Measurements from ENCODE around the gene ZNF57.
"Not testable (repeated sequence)": the region's sequence is repeated elsewhere in the genome, so short reads cannot be mapped to it uniquely, and the experiment has no call there.

The ZNF57 gene

GRCh38 chr19:2926341-2927031, 25.8 kb downstream of the ZNF57 start:
- peaks cover 0 to 5% of the 10 kb centered on the region in 2 donors for H3K36me3 ChIP-seq (ENCODE audit: control insufficient read depth in 1 of 2, insufficient read depth in 2 of 2, low read length in 2 of 2)
- no peaks in the 10 kb centered on the region for H3K4me1 ChIP-seq (ENCODE audit: control insufficient read depth in 1 of 2, insufficient read depth in 2 of 2, low read length in 2 of 2)
- no peak overlapping the region for H3K9ac ChIP-seq (ENCODE audit: low read depth in 1 of 2, low read length in 2 of 2)
- peaks cover 5 to 6% of the 10 kb centered on the region in 2 donors for H3K9me3 ChIP-seq (ENCODE audit: control insufficient read depth in 1 of 2, low read length in 2 of 2)
- H3K27ac ChIP-seq (ENCODE audit: low read depth, low read length): no peak overlapping the region
- no peak overlapping the region for H3K4me3 ChIP-seq (ENCODE audit: low read depth in 1 of 2, low read length in 2 of 2)
- H3K27me3 ChIP-seq (ENCODE audit: control insufficient read depth in 1 of 2, insufficient read depth in 2 of 2, low read length in 2 of 2): no peaks in the 10 kb centered on the region

- no peaks in the 10 kb centered on the region for H3K4me1 ChIP-seq (ENCODE audit: control insufficient read depth in 1 of 2, insufficient read depth in 2 of 2, low read length in 2 of 2)
- no peaks in the 10 kb centered on the region for H3K27me3 ChIP-seq (ENCODE audit: control insufficient read depth in 1 of 2, insufficient read depth in 2 of 2, low read length in 2 of 2)
- no peak overlapping the region for H3K4me3 ChIP-seq (ENCODE audit: low read depth in 1 of 2, low read length in 2 of 2)
- no peak overlapping the region for H3K27ac ChIP-seq (ENCODE audit: low read depth, low read length)
- no peak overlapping the region for H3K9ac ChIP-seq (ENCODE audit: low read depth in 1 of 2, low read length in 2 of 2)
- H3K9me3 ChIP-seq (ENCODE audit: control insufficient read depth in 1 of 2, low read length in 2 of 2): peaks cover 5 to 7% of the 10 kb centered on the region in 2 donors
- peaks cover 0 to 5% of the 10 kb centered on the region in 2 donors for H3K36me3 ChIP-seq (ENCODE audit: control insufficient read depth in 1 of 2, insufficient read depth in 2 of 2, low read length in 2 of 2)
Observed at GRCh38 chr19:2927032-2927430, 26.3 kb downstream of the ZNF57 start.

GRCh38 chr19:2933490-2933910, 32.8 kb downstream of the ZNF57 start:
- H3K9ac ChIP-seq (ENCODE audit: low read depth in 1 of 2, low read length in 2 of 2): no peak overlapping the region
- H3K4me3 ChIP-seq (ENCODE audit: low read depth in 1 of 2, low read length in 2 of 2): peak overlapping the region; percentile 32 to 41
- H3K4me1 ChIP-seq (ENCODE audit: control insufficient read depth in 1 of 2, insufficient read depth in 2 of 2, low read length in 2 of 2): no peaks in the 10 kb centered on the region
- H3K27ac ChIP-seq (ENCODE audit: low read depth, low read length): no peak overlapping the region
- peaks cover 22 to 52% of the 10 kb centered on the region in 2 donors for H3K36me3 ChIP-seq (ENCODE audit: control insufficient read depth in 1 of 2, insufficient read depth in 2 of 2, low read length in 2 of 2)
- peaks cover 24% of the 10 kb centered on the region in 2 donors for H3K9me3 ChIP-seq (ENCODE audit: control insufficient read depth in 1 of 2, low read length in 2 of 2)
- H3K27me3 ChIP-seq (ENCODE audit: control insufficient read depth in 1 of 2, insufficient read depth in 2 of 2, low read length in 2 of 2): no peaks in the 10 kb centered on the region

GRCh38 chr19:2935863-2936262, 35.1 kb downstream of the ZNF57 start:
- not testable (repeated sequence) for H3K4me3 ChIP-seq (ENCODE audit: low read depth in 1 of 2, low read length in 2 of 2); H3K27ac ChIP-seq (ENCODE audit: low read depth, low read length); H3K9ac ChIP-seq (ENCODE audit: low read depth in 1 of 2, low read length in 2 of 2); H3K4me1 ChIP-seq (ENCODE audit: control insufficient read depth in 1 of 2, insufficient read depth in 2 of 2, low read length in 2 of 2); H3K27me3 ChIP-seq (ENCODE audit: control insufficient read depth in 1 of 2, insufficient read depth in 2 of 2, low read length in 2 of 2)
- peaks cover 30 to 59% of the 10 kb centered on the region in 2 donors for H3K36me3 ChIP-seq (ENCODE audit: control insufficient read depth in 1 of 2, insufficient read depth in 2 of 2, low read length in 2 of 2)
- H3K9me3 ChIP-seq (ENCODE audit: control insufficient read depth in 1 of 2, low read length in 2 of 2): peaks cover 21% of the 10 kb centered on the region in 2 donors

DNA sequence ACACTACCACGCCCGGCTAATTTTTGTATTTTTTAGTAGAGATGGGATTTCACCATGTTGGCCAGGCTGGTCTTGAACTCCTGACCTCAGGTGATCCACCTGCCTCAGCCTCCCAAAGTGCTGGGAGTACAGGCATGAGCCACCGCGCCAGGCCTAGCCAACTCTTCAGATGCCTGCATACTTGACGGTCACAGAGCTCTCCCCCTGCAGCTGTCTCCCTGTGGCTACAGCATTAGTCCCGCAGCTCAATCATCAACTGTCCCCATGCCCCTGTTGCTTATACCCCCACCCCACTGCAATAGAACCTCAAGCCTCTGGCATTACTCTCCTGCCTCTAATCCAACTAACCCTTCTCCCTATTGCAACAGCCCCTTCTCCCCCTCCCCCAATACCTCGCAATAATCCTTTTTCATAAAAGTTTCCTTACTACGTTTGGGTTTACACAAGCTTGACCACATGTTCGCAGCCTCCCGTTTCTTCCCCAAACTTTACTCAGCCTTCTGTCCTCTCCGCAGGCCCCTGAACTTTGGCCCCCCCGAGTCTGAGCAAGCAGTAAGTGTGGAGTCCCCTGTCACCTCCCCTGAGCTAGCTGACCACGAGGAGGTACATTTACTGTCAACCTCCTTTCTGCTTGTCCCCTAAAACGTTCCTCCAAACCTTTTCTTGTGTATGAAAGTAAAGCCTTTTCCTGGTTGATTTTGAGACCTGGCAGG, 42.4 kb downstream of the ZNF57 start:
- H3K9me3 ChIP-seq (ENCODE audit: control insufficient read depth in 1 of 2, low read length in 2 of 2): no peaks in the 10 kb centered on the region
- peaks cover 8 to 14% of the 10 kb centered on the region in 2 donors for H3K36me3 ChIP-seq (ENCODE audit: control insufficient read depth in 1 of 2, insufficient read depth in 2 of 2, low read length in 2 of 2)
- H3K27ac ChIP-seq (ENCODE audit: low read depth, low read length): no peak overlapping the region

GRCh38 chr19:2944403-2944774, 43.7 kb downstream of the ZNF57 start:
- Histone ChIP-seq H3K27me3 (ENCODE audit: control insufficient read depth in 1 of 2, insufficient read depth in 2 of 2, low read length in 2 of 2) (no peaks in the 10 kb centered on the region), H3K4me3 (ENCODE audit: low read depth in 1 of 2, low read length in 2 of 2) (peak overlapping the region; percentile 82 to 89), H3K9ac (ENCODE audit: low read depth in 1 of 2, low read length in 2 of 2) (peak overlapping the region; percentile 80 to 91)

More for the DNA sequence above, 42.4 kb downstream of the ZNF57 start:
- no peaks in the 10 kb centered on the region for H3K27me3 ChIP-seq (ENCODE audit: control insufficient read depth in 1 of 2, insufficient read depth in 2 of 2, low read length in 2 of 2)
- H3K4me1 ChIP-seq (ENCODE audit: control insufficient read depth in 1 of 2, insufficient read depth in 2 of 2, low read length in 2 of 2): peaks cover 5% of the 10 kb centered on the region in 2 donors
- H3K9ac ChIP-seq (ENCODE audit: low read depth in 1 of 2, low read length in 2 of 2): no peak overlapping the region
- no peak overlapping the region for H3K4me3 ChIP-seq (ENCODE audit: low read depth in 1 of 2, low read length in 2 of 2)

DNA sequence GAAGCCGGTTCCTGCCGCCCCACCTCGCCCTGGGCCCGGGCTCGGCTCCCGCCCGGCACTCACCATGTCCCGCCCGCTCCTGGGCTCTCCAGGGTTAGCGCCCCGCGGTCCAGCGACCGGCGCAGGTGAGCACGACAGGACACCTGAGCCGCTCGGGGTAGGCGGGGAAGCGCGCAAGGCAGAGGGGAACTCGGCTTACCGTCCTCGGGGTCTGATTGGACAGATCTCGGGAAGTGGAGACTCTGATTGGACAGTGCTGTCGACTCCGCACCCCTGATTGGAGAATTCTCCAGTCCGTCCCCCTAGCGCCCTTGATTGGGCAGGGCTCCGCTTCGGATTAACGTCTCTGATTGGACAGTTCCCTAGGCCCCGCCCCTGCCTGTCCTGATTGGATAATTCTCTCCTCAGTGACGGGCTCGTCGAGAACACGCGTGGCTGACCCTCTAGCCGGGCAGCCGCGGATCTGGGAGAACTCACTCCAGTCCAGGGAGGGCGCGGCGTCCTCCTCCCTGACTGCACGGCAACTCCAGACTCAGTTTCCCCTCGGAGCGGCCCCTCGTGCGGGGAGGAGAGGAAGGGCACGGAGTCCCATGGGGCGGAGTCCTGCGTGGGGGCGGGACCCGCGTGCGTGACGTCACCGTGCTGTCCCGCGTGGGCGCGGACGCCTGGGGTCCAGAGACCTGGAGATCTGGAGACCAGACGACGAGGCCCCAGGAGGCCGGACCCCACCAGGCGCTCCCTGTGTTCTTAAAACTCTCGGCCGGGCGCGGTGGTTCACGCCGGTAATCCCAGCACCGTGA, 44.2 kb downstream of the ZNF57 start, which contains the start of gene ZNF77:
TSS of gene ZNF77 (minus strand) at position 197 of the 800 bp plus-strand sequence. CDS start at position 66, 131 bp downstream.
- Histone ChIP-seq H3K4me3 (ENCODE audit: low read depth in 1 of 2, low read length in 2 of 2) (peak within 1 kb of the TSS; percentile 82 to 89), H3K9ac (ENCODE audit: low read depth in 1 of 2, low read length in 2 of 2) (peak within 1 kb of the TSS; percentile 80 to 91), H3K4me1 (ENCODE audit: control insufficient read depth in 1 of 2, insufficient read depth in 2 of 2, low read length in 2 of 2) (peaks cover 17% of the 10 kb centered on the region in 2 donors), H3K36me3 (ENCODE audit: control insufficient read depth in 1 of 2, insufficient read depth in 2 of 2, low read length in 2 of 2) (no peaks in the 10 kb centered on the region), H3K27ac (ENCODE audit: low read depth, low read length) (peak within 1 kb of the TSS; percentile 87), H3K9me3 (ENCODE audit: control insufficient read depth in 1 of 2, low read length in 2 of 2) (no peaks in the 10 kb centered on the region), H3K27me3 (ENCODE audit: control insufficient read depth in 1 of 2, insufficient read depth in 2 of 2, low read length in 2 of 2) (no peaks in the 10 kb centered on the region)

More at GRCh38 chr19:2944403-2944774, 43.7 kb downstream of the ZNF57 start:
- Histone ChIP-seq H3K27ac (ENCODE audit: low read depth, low read length) (no peak overlapping the region), H3K9me3 (ENCODE audit: control insufficient read depth in 1 of 2, low read length in 2 of 2) (no peaks in the 10 kb centered on the region), H3K4me1 (ENCODE audit: control insufficient read depth in 1 of 2, insufficient read depth in 2 of 2, low read length in 2 of 2) (peaks cover 11 to 12% of the 10 kb centered on the region in 2 donors), H3K36me3 (ENCODE audit: control insufficient read depth in 1 of 2, insufficient read depth in 2 of 2, low read length in 2 of 2) (peaks cover 2 to 3% of the 10 kb centered on the region in 2 donors)

GRCh38 chr19:2945575-2946184, 45.0 kb downstream of the ZNF57 start:
- Histone ChIP-seq H3K9ac (ENCODE audit: low read depth in 1 of 2, low read length in 2 of 2) (peak overlapping the region; percentile 64 to 66), H3K4me1 (ENCODE audit: control insufficient read depth in 1 of 2, insufficient read depth in 2 of 2, low read length in 2 of 2) (peaks cover 17 to 19% of the 10 kb centered on the region in 2 donors), H3K27me3 (ENCODE audit: control insufficient read depth in 1 of 2, insufficient read depth in 2 of 2, low read length in 2 of 2) (no peaks in the 10 kb centered on the region), H3K9me3 (ENCODE audit: control insufficient read depth in 1 of 2, low read length in 2 of 2) (no peaks in the 10 kb centered on the region), H3K36me3 (ENCODE audit: control insufficient read depth in 1 of 2, insufficient read depth in 2 of 2, low read length in 2 of 2) (no peaks in the 10 kb centered on the region), H3K4me3 (ENCODE audit: low read depth in 1 of 2, low read length in 2 of 2) (peak overlapping the region; percentile 82 to 89), H3K27ac (ENCODE audit: low read depth, low read length) (peak overlapping the region; percentile 87)

GRCh38 chr19:2949939-2950285, 49.2 kb downstream of the ZNF57 start:
- peak overlapping the region; percentile 95 to 98 for H3K4me3 ChIP-seq (ENCODE audit: low read depth in 1 of 2, low read length in 2 of 2)
- no peaks in the 10 kb centered on the region for H3K9me3 ChIP-seq (ENCODE audit: control insufficient read depth in 1 of 2, low read length in 2 of 2)
- H3K27me3 ChIP-seq (ENCODE audit: control insufficient read depth in 1 of 2, insufficient read depth in 2 of 2, low read length in 2 of 2): no peaks in the 10 kb centered on the region
- peak overlapping the region; percentile 87 to 95 for H3K9ac ChIP-seq (ENCODE audit: low read depth in 1 of 2, low read length in 2 of 2)
- peaks cover 17% of the 10 kb centered on the region in 2 donors for H3K4me1 ChIP-seq (ENCODE audit: control insufficient read depth in 1 of 2, insufficient read depth in 2 of 2, low read length in 2 of 2)
- H3K36me3 ChIP-seq (ENCODE audit: control insufficient read depth in 1 of 2, insufficient read depth in 2 of 2, low read length in 2 of 2): no peaks in the 10 kb centered on the region
- H3K27ac ChIP-seq (ENCODE audit: low read depth, low read length): peak overlapping the region; percentile 98

All from duodenal mucosa (tissue), 2 donors.